HL-60 (cell line): ENCODE data around the gene NR5A2.
A peak's percentile ranks its signal among the peaks of the same experiment; 100 is the strongest.

Source experiments
- DNase-seq, 2 experiments: peaks; one replicate each; pipeline ENCODE4 v3.0.0-alpha.2; 2010 to 2020; ENCODE audit warnings: low read depth in 1 of 2, low spot score in 1 of 2
- H3K27ac ChIP-seq: fragments of 250-450 bp; sonication (Bioruptor Pico); replicated peaks from 2 replicates; pipeline ENCODE4 v1.5.1; 2020; ENCODE audit warnings: mild to moderate bottlenecking, moderate library complexity
- H3K27me3 ChIP-seq: fragments of 250-450 bp; sonication (Bioruptor Pico); 2 replicates; pipeline ENCODE4 v1.5.1; 2021; ENCODE audit warnings: mild to moderate bottlenecking, moderate library complexity; ENCODE audit not compliant: insufficient read depth, poor library complexity, severe bottlenecking
- H3K4me3 ChIP-seq: replicated peaks from 2 replicates; pipeline ENCODE4 v1.5.1; 2011; ENCODE audit warnings: mild to moderate bottlenecking, control low read depth, low read length; ENCODE audit not compliant: insufficient read depth
- CTCF ChIP-seq: IDR thresholded peaks from one replicate; pipeline ENCODE4 v1.5.1; 2011; ENCODE audit warnings: low read length, control low read depth, inconsistent platforms; ENCODE audit not compliant: insufficient read depth
- GABPA ChIP-seq: IDR thresholded peaks from 2 replicates; pipeline ENCODE4 v1.6.1; 2012; ENCODE audit warnings: low read depth
- POLR2AphosphoS5 ChIP-seq: IDR thresholded peaks from 2 replicates; pipeline ENCODE4 v1.6.1; 2012; ENCODE audit warnings: low read depth
- REST ChIP-seq: IDR thresholded peaks from 2 replicates; pipeline ENCODE4 v1.6.1; 2012; ENCODE audit warnings: low read depth; ENCODE audit not compliant: insufficient replicate concordance
- SPI1 ChIP-seq: IDR thresholded peaks from 2 replicates; pipeline ENCODE4 v1.6.1; 2012; ENCODE audit warnings: low read depth, mild to moderate bottlenecking, borderline replicate concordance

The NR5A2 gene

GRCh38 chr1:200038325-200038980 is 10.9 kb downstream of the NR5A2 start:
- Histone ChIP-seq H3K4me3 (peak overlapping the region; percentile 37; the same call in 1 of the 2 replicates), H3K27ac (no peak overlapping the region), H3K27me3 (peaks cover 86% of the 10 kb centered on the region)

DNA sequence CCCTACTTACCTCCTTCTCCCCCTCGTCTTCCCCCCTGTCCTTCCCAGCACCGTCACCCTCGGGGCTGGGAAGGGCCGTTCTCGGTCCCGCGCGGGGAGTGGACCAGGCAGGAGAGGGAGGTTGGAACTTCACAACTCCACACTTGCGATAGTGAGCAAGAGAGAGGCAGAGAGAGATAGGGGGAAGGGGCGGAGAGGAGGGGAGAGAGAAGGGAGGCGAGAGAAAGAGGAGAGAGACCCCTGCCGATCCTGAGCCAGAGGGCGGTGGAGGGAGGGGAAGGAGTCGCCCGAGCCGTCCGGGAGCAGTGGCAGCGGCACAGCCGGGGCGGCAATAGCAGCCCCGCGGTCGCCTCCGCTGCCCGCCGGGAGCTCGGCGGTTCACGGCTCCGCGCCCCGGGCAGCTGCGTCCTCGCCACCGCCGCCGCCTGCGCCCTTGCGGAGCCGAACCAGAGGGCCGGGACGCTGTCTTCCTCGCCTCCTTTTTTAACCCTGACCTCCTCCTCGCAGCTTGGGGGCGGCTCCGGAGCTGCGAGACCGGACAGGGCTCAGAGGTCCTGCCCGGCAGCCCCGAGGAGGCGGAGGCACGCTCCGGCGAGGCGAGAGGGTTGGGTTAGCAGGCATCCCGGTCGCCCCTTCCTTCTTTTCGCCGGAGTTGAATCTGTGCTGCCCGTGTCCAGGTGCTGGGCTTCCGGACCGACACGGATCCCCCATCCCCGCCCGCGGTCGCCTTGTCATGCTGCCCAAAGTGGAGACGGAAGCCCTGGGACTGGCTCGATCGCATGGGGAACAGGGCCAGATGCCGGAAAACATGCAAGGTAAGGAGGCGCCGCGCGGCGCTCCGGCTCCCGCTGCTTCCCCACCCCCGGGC is 11.7 kb downstream of the NR5A2 start:
- DNase-seq = peak; percentile 29 to 39
- H3K4me3 ChIP-seq = peak overlapping the region; percentile 37
- no peak overlapping the region for H3K27ac ChIP-seq
- H3K27me3 ChIP-seq = peaks cover 88% of the 10 kb centered on the region
- TF ChIP-seq CTCF (no peak), POLR2AphosphoS5 (no peak), SPI1 (no peak), GABPA (no peak), REST (no peak)

More at GRCh38 chr1:200038325-200038980, 10.9 kb downstream of the NR5A2 start:
- DNase-seq = no peak
- TF ChIP-seq POLR2AphosphoS5 (no peak), REST (no peak)

GRCh38 chr1:200039849-200040474 is 12.5 kb downstream of the NR5A2 start:
- Histone ChIP-seq H3K27ac (no peak overlapping the region), H3K27me3 (peaks cover 90% of the 10 kb centered on the region), H3K4me3 (peak overlapping the region; percentile 37)
- TF ChIP-seq CTCF (no peak), SPI1 (no peak), GABPA (no peak), POLR2AphosphoS5 (no peak), REST (no peak)
- DNase-seq = no peak
